GM12801 (cell line): ENCODE results near the gene SPZ1.

Source experiments
- CTCF ChIP-seq: IDR thresholded peaks from one replicate; pipeline ENCODE4 v1.5.1; 2011; ENCODE audit warnings: control low read depth; ENCODE audit not compliant: insufficient read length; ENCODE audit errors: extremely low read depth

SPZ1 gene

GRCh38 chr5:80368661-80369480 lies 49.1 kb downstream of the SPZ1 start:
- no peak for TF ChIP-seq CTCF

DNA sequence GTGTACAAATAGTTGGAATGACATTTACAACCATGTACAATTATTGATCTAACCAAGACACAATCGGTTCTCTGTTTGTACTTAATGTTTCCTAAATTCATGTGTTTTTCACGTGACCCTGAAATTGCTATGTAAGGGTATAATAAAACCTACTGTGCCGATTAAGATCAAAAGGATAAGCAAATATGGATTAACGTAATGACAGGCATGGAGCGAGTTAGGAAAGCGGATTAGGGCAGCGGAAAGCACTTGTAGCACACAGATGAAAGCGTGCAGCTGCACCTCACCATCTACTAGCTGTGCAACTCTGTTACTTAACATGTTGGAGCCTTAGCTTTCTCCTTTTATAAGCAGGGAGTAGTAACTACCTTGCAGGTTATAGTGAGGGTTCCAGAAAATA lies 49.7 kb downstream of the SPZ1 start:
- TF ChIP-seq CTCF, result no peak

DNA sequence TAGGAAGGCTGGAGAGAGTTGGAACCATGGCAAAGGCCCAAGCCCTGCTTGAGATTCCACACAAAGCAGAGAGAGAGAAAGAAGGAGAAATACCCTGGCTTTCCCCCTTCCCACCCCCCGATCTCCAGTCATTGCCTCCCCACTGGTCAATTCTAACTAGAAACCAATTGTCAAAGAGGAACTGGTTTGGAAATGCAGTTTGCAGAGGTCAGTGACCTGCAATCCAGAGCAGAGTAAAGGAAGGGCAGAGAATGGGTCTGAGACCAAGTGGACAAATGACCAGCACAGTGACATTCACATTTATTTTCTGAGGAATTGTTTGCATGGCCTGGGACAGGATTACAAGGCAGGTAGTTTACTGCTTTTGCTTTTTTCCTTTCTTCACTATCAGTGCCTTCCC lies 50.6 kb downstream of the SPZ1 start:
- TF ChIP-seq CTCF, result no peak
